Mucosa of descending colon (tissue), 3 donors: ENCODE measurements around the gene RAB15. TPM values are rescaled to one million over a fixed set of nuclear protein-coding genes. Genes with fewer than 3 reads are reported as not detected.

Experiments
- ATAC-seq: fragments of 200-7000 bp; cut with Tn5 transposase; one replicate; pipeline ENCODE4 v1.9.1; 2020; ENCODE audit warnings: mild to moderate bottlenecking, moderate library complexity
- DNase-seq, 3 donors: peaks; one replicate each; pipeline ENCODE4 v3.0.0-alpha.2; 2020
- H3K36me3 ChIP-seq: fragments of 200-600 bp; one replicate; pipeline ENCODE4 v1.8.0; 2021; ENCODE audit warnings: low read depth, mild to moderate bottlenecking
- H3K4me1 ChIP-seq: fragments of 200-600 bp; one replicate; pipeline ENCODE4 v1.8.0; 2021; ENCODE audit warnings: low read depth, mild to moderate bottlenecking
- H3K4me3 ChIP-seq: fragments of 200-600 bp; one replicate; pipeline ENCODE4 v1.8.0; 2021; ENCODE audit warnings: mild to moderate bottlenecking
- H3K9me3 ChIP-seq: fragments of 200-600 bp; one replicate; pipeline ENCODE4 v1.8.0; 2021; ENCODE audit warnings: mild to moderate bottlenecking
- CTCF ChIP-seq: fragments of 200-600 bp; IDR thresholded peaks from one replicate; pipeline ENCODE4 v1.8.0; 2022; ENCODE audit warnings: antibody characterized with exemption, mild to moderate bottlenecking
- intact Hi-C, 2 donors: fragments of 100-400 bp; cut with DNase I in 1 of 2; cut with micrococcal nuclease in 1 of 2; formaldehyde crosslinking; loops; one replicate each; pipeline versions ENCODE4 v1.11.0 to v1.11.1; 2022; cut with DNase I, micrococcal nuclease
- total RNA-seq, 3 donors: library from RNA; stranded (reverse); fragmentation: NEBNext Ultra II Directional in 2 of 3; extraction: Animal tissue kit (Norgen Biotek cat#: 25700) in 2 of 3; gene quantifications; one replicate each; pipeline versions ENCODE4 v1.2.1 to v1.2.4, GENCODE V29; 2021 to 2023
- donor health status: DM: no; HTN: no; CAD: no; lungs with moderate emphysema.
- donor health status: DM: no; HTN: no; CAD: no.
- donor health status: DM: no; HTN: yes; CAD: no.

Gene RAB15
- total RNA-seq, 3 donors from 2014 or later: 21.2 to 46.1 (median 24.0) TPM

DNA sequence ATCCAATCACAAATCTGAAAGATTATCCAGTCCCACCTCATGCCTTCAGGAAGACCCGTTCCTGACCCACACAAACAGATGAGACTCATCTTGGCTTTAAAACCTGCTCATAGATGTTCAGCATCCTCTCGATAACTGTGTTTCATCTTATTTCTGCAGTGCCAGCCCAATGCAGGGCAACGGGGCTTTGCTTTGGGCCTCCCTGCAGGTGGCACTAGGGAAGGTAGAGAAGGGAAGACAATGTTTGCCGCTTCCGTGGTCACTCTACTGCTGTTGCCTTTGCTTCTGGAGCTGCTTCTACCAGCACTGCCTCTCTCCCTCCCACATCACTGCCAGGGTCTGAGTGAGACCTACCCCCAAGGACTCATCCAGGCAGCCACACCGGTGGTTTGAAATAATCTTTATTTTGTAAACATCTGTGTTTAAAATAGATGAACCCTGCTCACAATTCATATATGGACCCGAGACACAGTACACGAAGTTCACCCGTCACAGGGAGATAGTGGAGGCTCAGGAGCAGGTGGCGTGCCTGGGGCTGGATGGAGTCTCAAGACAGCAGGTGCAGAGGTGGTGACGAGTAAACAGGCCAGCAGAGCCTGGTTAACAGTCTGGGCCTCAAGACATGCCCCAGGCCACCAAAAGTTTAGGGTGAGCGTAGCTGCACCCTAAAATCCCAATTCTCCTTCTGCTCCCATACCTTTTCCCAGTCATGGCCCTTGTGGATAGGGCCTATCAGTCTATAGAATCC lies 26.5 kb downstream of the RAB15 start:
- Histone ChIP-seq H3K9me3 (no peaks in the 10 kb centered on the region), H3K4me3 (no peak overlapping the region), H3K4me1 (peaks cover 9% of the 10 kb centered on the region), H3K36me3 (no peaks in the 10 kb centered on the region)
- no peak for ATAC-seq
- no peak for DNase-seq
- no peak for TF ChIP-seq CTCF
- intact Hi-C loops: no loop called here

DNA sequence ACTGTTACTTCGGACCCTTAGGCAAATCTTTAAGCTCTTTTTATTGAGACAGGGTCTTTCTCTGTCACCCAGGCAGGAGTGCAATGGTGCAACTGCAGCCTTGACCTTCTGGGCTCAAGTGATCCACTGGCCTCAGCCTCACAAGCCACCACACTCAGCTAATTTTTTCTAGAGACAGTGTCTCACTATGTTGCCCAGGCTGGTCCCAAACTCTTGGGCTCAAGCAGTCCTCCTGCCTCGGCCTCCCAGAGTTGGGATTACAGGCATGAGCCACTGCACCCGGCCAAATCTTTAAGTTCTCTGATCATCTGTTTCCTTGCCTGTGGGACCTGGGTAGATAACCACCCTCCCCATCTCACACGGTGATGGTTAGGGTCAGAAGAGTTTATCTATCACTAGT lies 27.3 kb downstream of the RAB15 start:
- intact Hi-C loops: no loop called here
- Histone ChIP-seq H3K4me3 (no peak overlapping the region), H3K9me3 (no peaks in the 10 kb centered on the region), H3K36me3 (no peaks in the 10 kb centered on the region), H3K4me1 (peaks cover 17% of the 10 kb centered on the region)
- no peak for TF ChIP-seq CTCF
- DNase-seq (no peak), ATAC-seq (no peak)

DNA sequence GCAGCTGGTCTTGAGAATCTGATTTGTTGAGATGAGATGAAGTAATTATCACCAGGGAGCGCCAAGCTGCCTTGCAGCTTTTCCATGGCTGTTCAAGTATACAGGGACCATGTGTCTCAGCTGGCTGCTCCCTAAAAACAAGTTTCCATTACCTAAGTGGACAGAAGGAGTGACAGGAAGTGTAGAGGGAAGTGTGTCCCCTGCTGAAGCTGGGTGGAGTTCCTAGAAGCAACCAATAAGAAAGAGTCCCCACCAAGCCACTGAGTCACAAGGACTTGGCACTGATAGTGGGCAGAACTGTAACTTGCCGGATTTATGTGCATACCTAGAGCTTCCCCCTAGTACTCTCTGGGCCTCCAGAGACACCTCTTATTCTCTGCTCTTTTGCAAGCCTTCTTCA lies 28.1 kb downstream of the RAB15 start:
- DNase-seq: no peak
- no peak for TF ChIP-seq CTCF

DNA sequence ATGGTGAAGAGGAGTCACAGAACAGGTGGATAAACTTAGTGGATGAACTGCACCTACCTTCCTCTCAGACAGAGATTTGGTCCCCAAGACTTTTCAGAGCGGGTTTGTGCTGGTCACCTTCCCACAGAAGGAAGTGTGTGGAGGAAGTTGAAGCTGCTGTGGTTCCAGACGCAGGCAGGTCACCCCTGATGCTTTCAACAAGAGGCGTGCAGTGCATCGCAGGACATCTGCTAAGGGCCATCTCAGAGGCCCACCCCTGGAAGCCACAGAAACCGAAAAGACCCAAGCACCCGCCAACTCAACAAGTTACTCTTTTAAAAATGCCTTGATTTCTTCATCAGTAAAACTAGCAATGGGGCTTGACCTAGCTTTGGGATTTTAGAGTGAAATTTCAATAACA lies 28.6 kb downstream of the RAB15 start:
- Histone ChIP-seq H3K36me3 (no peaks in the 10 kb centered on the region), H3K9me3 (no peaks in the 10 kb centered on the region), H3K4me1 (peaks cover 26% of the 10 kb centered on the region), H3K4me3 (no peak overlapping the region)
- TF ChIP-seq CTCF: no peak
- ATAC-seq: no peak
- intact Hi-C loops: no loop called here
- DNase-seq: no peak

More for the DNA sequence above, 28.1 kb downstream of the RAB15 start:
- Histone ChIP-seq H3K4me3 (no peak overlapping the region), H3K4me1 (peaks cover 25% of the 10 kb centered on the region), H3K9me3 (no peaks in the 10 kb centered on the region), H3K36me3 (no peaks in the 10 kb centered on the region)
- intact Hi-C loops: no loop called here
- no peak for ATAC-seq

- DNase-seq (peak; percentile 90 to 91 (median 90)), ATAC-seq (peak; percentile 80)
- H3K9me3 ChIP-seq: no peaks in the 10 kb centered on the region
- peaks cover 26% of the 10 kb centered on the region for H3K4me1 ChIP-seq
- intact Hi-C loops: no loop called here
- TF ChIP-seq CTCF: no peak
- H3K36me3 ChIP-seq: no peaks in the 10 kb centered on the region
- H3K4me3 ChIP-seq: no peak within 1 kb of the TSS
Observed at GRCh38 chr14:64942531-64943111, 29.5 kb downstream of the RAB15 start, which contains the start of gene GPX2. Gene GPX2 (minus strand): TSS chr14:64942745. CDS start chr14:64942726, 19 bp downstream.
